Mesothelial cell of epicardium (in vitro differentiated cells): Measurements from ENCODE around the gene KRTAP10-4. TPM values are rescaled to one million over a fixed set of nuclear protein-coding genes. Genes with fewer than 3 reads are reported as not detected.

Source experiments
- DNase-seq, 2 experiments: peaks; one replicate each; pipeline ENCODE4 v3.0.0; 2021; ENCODE audit warnings: low spot score in 2 of 2; ENCODE audit not compliant: unreplicated experiment in 2 of 2
- H3K27ac Mint-ChIP-seq: 2 replicates; pipeline ENCODE4 v1.8.0; 2021; ENCODE audit warnings: mixed read lengths
- H3K27me3 Mint-ChIP-seq: 2 replicates; pipeline ENCODE4 v1.8.0; 2021; ENCODE audit warnings: low read depth, mixed read lengths
- H3K36me3 Mint-ChIP-seq: 2 replicates; pipeline ENCODE4 v1.8.0; 2021; ENCODE audit warnings: mixed read lengths
- H3K4me1 Mint-ChIP-seq: 2 replicates; pipeline ENCODE4 v1.8.0; 2021; ENCODE audit warnings: mixed read lengths
- H3K4me3 Mint-ChIP-seq: 2 replicates; pipeline ENCODE4 v1.8.0; 2021; ENCODE audit warnings: mild to moderate bottlenecking, moderate library complexity, mixed read lengths
- H3K9me3 Mint-ChIP-seq: 2 replicates; pipeline ENCODE4 v1.8.0; 2021; ENCODE audit warnings: mixed read lengths
- total RNA-seq: library from RNA; stranded (reverse); gene quantifications from 3 replicates; pipeline ENCODE4 v1.2.1, GENCODE V29; 2021
- TF ChIP-seq, protein P1 (sequence below): fragments of 200-600 bp; sonication (generic); IDR thresholded peaks from one replicate; pipeline ENCODE4 v1.5.0; 2021; ENCODE audit warnings: antibody characterized with exemption; ENCODE audit not compliant: unreplicated experiment

KRTAP10-4 gene
- total RNA-seq, 1 donor from 2014 or later: not detected

DNA sequence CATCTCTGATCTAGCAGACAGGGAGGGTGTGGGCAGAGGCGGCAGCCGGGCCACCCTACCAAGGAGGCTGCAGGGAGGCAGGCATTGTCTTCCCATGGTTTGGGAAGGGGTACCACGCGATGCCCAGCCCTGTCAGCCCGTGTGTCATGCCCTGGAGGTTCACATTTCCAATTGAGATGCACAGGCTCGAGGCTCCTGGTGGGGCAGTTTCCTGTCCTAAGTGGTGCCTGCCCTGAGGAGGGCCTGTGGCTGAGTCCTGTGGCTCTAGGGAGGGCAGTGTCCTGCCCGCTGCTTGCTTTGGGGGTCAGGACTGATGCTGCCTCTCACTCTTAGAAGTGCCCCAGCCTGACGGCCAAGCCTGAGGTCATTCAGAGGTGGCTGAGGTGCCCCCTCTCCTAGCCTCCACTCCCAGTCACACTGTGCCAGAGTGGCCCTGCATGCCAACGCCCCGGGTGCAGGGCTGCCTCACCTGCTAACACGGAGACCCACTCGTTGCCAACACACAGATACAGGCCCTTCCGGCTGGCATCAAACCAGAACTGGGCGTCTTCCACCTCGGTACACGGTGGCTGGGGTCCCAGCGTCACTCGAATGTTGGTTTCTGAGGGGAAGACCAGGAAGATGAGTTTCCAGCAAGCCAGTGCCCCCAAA lies 45.4 kb upstream of the KRTAP10-4 start:
- Mint-ChIP-seq H3K27me3 (no peaks in the 10 kb centered on the region), H3K4me1 (no peaks in the 10 kb centered on the region), H3K36me3 (no peaks in the 10 kb centered on the region), H3K27ac (no peak overlapping the region), H3K4me3 (no peak overlapping the region), H3K9me3 (no peaks in the 10 kb centered on the region)
- TF ChIP-seq, protein P1, sequence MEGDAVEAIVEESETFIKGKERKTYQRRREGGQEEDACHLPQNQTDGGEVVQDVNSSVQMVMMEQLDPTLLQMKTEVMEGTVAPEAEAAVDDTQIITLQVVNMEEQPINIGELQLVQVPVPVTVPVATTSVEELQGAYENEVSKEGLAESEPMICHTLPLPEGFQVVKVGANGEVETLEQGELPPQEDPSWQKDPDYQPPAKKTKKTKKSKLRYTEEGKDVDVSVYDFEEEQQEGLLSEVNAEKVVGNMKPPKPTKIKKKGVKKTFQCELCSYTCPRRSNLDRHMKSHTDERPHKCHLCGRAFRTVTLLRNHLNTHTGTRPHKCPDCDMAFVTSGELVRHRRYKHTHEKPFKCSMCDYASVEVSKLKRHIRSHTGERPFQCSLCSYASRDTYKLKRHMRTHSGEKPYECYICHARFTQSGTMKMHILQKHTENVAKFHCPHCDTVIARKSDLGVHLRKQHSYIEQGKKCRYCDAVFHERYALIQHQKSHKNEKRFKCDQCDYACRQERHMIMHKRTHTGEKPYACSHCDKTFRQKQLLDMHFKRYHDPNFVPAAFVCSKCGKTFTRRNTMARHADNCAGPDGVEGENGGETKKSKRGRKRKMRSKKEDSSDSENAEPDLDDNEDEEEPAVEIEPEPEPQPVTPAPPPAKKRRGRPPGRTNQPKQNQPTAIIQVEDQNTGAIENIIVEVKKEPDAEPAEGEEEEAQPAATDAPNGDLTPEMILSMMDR: no peak
- DNase-seq: no peak

DNA sequence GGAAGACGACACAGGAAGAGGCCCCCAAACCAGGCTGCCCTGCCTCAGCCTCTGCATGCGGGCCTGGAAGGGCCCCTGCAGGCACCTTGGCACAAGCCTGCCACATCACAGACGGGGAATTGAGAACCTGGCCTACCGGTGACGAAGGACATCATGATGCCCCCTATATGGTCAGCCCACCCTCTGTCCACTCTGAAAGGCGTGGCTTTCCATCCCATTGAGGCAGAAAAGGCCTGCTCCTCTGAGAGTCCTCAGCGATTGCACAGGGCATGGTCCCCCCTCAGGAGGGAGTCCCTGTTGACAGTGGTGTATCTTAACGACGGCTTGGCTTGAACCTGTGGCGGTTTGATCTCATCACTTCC lies 44.9 kb upstream of the KRTAP10-4 start:
- Mint-ChIP-seq H3K4me3 (no peak overlapping the region), H3K9me3 (no peaks in the 10 kb centered on the region), H3K27ac (no peak overlapping the region), H3K36me3 (no peaks in the 10 kb centered on the region), H3K27me3 (no peaks in the 10 kb centered on the region), H3K4me1 (no peaks in the 10 kb centered on the region)
- no peak for DNase-seq
- TF ChIP-seq, protein P1: no peak

DNA sequence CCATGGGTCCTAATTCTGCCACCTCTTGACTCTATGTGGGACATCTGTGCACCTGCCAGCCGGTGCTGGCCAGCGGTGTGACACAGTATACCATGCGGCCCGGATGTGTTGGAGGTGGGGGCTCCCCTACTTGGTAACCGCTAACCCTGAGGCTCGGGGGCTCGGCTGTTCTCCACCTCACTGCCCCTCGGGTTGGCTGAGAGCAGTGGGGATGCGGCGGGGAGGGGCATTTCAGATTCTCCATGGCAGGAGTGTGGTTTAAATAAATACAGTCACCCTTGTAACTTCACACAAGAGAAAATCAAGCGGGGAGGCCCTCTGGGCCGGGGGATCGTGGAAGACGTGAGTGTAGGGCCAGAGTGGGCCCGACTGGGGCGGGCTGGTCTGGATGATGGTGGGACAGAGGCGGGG lies 44.5 kb upstream of the KRTAP10-4 start:
- no peak overlapping the region for H3K27ac Mint-ChIP-seq
- no peaks in the 10 kb centered on the region for H3K9me3 Mint-ChIP-seq
- H3K36me3 Mint-ChIP-seq: no peaks in the 10 kb centered on the region
- H3K4me1 Mint-ChIP-seq: no peaks in the 10 kb centered on the region
- no peaks in the 10 kb centered on the region for H3K27me3 Mint-ChIP-seq
- no peak overlapping the region for H3K4me3 Mint-ChIP-seq
- DNase-seq: no peak
- TF ChIP-seq, protein P1: no peak

DNA sequence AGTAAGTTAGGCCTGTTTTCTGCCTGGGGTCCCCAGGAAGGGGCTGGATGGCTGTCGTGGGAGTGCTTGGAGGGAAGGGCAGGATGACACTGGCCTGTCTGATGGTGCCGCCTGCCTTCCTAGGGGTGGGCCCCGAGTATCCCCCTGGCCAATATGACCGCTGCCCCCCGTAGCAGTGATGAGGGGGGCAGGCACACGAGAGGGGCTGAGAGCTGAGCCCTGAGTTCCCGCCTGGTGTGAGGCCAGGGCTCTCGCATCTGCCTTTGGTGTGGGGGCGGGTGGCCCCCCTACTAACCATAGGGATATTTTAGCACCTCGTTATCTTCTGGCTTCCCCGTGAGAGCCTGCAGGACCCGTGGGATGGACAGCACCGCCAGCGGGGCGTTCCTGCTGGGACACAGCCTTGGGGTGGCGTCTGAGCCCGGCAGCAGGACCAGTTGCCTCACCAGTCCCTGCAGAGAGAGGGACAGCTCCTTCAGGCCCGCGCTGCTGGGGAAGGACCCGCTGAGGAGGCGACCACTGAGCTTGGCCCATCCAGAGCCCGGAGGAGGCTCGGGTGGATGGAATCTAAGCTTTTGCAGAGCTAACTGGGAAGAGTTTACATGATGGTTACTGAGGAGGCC lies 43.9 kb upstream of the KRTAP10-4 start:
- no peak for DNase-seq

DNA sequence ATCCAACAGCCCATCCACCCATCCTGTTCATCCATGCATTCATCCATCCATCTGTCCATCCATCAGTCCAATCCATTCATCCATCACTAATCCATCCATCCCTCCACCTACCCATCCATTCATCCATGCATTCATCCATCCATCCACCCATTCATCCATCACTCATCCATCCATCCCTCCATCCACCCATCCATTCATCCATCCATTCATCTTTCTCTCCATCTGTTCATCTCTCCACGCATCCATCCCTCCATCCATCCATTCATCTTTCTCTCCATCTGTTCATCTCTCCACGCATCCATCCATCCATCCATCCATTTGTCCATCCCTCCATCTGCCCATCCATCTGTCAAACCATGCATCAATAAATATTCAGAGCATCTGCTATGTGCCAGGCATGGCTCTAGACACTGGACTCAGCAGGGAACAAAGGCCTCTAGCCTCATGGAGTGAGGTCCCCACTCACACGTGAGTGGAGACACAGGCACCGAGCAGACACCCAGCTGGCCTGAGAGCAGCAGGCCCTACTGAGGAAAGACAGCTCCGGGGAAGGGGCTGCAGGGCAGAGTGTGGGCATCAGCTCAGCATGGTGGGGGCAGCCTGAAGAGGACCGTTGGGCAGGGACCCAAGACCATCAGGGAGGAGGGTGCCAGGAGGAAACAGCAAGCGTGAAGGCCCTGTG lies 43.2 kb upstream of the KRTAP10-4 start:
- H3K27ac Mint-ChIP-seq: no peak overlapping the region
- H3K9me3 Mint-ChIP-seq: no peaks in the 10 kb centered on the region
- no peaks in the 10 kb centered on the region for H3K4me1 Mint-ChIP-seq
- no peak for DNase-seq
- TF ChIP-seq, protein P1: no peak
- no peaks in the 10 kb centered on the region for H3K36me3 Mint-ChIP-seq
- H3K4me3 Mint-ChIP-seq: no peak overlapping the region
- no peaks in the 10 kb centered on the region for H3K27me3 Mint-ChIP-seq

More for the DNA sequence above, 43.9 kb upstream of the KRTAP10-4 start:
- no peaks in the 10 kb centered on the region for H3K9me3 Mint-ChIP-seq
- H3K4me1 Mint-ChIP-seq: no peaks in the 10 kb centered on the region
- H3K4me3 Mint-ChIP-seq: no peak overlapping the region
- H3K36me3 Mint-ChIP-seq: no peaks in the 10 kb centered on the region
- no peaks in the 10 kb centered on the region for H3K27me3 Mint-ChIP-seq
- no peak overlapping the region for H3K27ac Mint-ChIP-seq
- TF ChIP-seq, protein P1: no peak
